ENCODE results near the gene COPA.
A peak's percentile ranks its signal among the peaks of the same experiment; 100 is the strongest.

Gene COPA

DNA sequence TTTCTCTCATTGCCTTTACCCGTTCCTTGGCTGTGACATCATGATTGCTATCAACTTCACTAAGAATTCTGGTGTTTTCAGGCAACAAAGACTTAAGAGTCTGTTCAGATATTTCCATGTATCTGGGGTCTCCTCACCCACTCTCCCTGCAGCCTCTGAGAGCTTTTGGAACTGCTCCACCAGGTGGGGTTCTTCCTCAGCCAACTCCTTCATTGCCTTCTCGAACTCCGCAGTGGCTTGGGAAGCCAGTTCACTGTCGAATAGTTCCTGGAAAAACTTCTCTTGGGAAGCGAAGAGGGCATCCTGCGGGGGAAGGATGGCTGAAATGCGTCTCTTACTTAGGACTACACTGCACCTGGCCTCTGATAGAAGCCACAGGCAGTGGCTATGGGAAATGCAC is 60.2 kb downstream of the COPA start:
- TF ChIP-seq ZFX (IDR thresholded peaks at IDR 0.05; ENCODE audit: borderline replicate concordance), result no peak
- no peak overlapping the region for H3K27ac ChIP-seq

DNA sequence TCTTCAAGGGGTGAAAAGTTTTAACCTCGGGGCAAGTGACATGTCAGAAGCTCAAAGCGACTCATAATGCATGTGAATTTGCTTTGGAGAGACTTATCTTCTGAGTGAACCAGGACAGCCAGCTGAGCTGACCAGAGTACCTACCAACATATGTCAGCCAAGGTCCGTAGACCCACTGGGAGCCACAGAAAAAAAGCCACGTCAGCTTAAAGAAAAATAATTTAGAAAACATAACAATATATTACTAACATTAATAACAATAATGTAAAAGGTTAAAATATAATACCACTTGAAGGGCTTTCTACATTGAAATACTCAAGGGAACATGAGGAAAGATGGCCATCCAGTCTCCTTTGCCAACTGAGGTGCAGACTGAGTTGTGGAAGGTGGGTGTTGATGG is 65.1 kb downstream of the COPA start:
- no peak overlapping the region for H3K27ac ChIP-seq
- TF ChIP-seq CTCF (IDR thresholded peaks at IDR 0.05) (no peak), ZFX (IDR thresholded peaks at IDR 0.05; ENCODE audit: borderline replicate concordance) (no peak)

- H3K27ac ChIP-seq, result no peak overlapping the region
- TF ChIP-seq CTCF (IDR thresholded peaks at IDR 0.05), result no peak
- TF ChIP-seq ZFX (IDR thresholded peaks at IDR 0.05; ENCODE audit: borderline replicate concordance), result no peak
These were observed 65.7 kb downstream of the COPA start for GRCh38 chr1:160277330-160277729.

DNA sequence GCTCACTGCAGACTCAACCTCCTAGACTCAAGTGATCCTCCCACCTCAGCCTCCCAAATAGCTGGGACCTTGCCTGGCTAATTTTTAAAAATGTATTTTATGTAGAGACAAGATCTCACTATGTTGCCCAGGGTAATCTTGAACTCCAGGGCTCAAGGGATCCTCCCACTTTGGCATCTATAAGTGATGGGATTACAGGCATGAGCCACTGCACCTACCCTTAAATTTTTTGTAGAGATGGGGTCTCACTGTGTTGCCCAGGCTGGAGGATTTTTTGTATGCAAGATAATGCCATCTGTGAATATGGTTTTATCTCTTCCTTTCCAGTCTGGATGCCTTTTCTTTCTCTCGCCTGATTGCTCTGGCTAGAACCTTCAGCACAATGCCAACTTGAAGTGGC is 72.0 kb downstream of the COPA start:
- no peak overlapping the region for H3K27ac ChIP-seq
- no peak for TF ChIP-seq CTCF (IDR thresholded peaks at IDR 0.05)
- TF ChIP-seq ZFX (IDR thresholded peaks at IDR 0.05; ENCODE audit: borderline replicate concordance), result no peak

DNA sequence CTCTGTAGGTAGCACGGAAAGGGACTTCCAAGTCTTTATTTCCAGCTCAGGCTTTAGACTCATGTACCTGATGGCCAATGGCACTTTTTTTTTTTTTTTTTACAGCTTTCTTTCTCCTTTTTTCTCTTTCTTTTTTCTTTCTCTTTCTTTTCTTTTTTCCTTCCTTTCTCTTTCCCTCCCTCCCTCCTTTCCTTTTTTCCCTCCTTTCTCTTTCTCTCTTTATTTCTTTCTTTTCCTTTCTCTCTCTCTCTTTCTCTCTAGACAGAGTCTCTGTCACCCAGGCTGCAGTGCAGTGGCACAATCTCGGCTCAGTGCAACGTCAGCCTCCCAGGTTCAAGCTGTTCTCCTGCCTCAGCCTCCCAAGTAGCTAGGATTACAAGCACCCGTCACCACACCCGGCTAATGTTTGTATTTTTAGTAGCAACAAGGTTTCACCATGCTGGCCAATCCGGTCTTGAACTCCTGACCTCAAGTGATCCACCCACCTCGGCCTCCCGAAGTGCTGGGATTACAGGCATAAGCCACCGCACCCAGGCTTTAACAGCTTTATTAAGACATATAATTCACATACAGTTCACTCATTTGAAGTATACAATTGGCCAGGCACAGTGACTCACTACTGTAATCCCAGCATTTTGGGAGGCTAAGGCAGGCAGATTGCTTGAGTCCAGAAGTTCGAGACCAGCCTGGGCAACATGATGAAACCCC is 75.6 kb downstream of the COPA start:
- no peak overlapping the region for H3K27ac ChIP-seq
- no peak for TF ChIP-seq CTCF (IDR thresholded peaks at IDR 0.05)
- no peak for TF ChIP-seq ZFX (IDR thresholded peaks at IDR 0.05; ENCODE audit: borderline replicate concordance)

DNA sequence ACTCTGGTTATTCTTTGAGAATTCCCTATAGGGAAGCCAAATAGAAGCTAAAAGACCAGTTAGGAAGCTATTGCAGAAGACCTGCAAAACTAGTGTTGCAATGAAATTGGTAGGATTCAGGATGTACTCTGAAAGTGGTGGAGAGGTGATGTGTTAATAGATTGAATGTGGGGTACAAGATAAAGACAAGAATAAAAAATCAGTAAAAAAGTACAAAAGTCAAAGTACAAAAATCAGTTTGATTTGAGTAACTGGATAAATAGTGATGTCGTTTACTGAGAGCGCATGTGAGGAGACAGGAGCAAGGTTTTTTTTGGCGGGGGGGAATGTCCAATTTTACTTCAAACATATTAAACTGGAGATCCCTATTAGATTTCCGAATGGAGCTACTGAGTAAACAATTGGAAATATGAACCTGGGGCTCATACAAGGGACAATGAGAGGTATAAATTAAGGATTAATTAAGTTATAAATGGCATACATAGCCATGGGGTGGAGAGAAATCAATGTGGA is 78.2 kb downstream of the COPA start:
- TF ChIP-seq CTCF (IDR thresholded peaks at IDR 0.05) (no peak), ZFX (IDR thresholded peaks at IDR 0.05; ENCODE audit: borderline replicate concordance) (no peak)
- H3K27ac ChIP-seq, result no peak overlapping the region

DNA sequence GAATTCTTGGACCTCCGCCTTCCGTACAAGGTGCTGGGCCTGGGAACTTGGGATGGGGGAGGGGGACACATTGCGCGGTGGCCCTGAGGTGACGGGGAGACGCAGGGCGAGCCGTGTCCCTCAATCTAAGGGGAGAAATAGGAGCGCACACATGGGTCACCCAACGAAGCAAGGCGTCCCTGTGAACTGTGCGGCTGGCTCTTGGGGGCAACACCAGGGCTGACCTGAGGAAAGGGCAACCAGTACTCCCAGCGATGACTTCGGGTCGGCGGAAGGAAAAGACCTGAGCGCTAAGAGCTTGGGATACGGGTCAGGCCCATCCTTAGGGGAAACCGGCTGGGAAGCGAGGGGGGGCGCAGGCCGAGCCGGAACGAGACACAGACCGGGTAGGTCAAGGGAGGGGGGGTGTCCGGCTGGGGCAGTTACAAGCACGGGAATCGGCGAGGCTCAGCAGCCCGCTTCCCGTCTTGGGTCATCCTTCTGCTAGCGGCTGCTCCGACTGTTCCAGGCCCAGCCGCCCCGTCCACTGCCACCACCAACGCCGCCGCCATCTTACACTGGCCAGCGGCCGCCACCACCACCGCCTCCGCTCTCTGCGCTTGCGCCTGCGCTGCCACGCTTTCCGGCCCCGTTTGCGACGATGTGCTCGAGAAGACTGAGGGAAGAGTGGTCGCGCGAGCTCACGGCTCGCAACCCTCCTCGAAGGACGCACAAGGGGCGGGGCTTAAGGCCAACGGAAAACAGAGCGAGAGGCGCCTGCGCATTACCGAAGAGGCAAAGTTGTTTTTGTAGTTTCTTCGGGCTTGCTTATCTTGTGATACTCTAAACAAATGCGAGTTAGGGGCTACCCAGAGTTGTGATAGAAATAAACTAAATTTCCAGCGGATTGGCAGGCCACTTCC is 80.9 kb downstream of the COPA start, which contains the start of gene DCAF8:
Gene DCAF8 (minus strand): TSS at position 657 of the 902 bp plus-strand sequence. CDS start 18,541 bp downstream, outside the sequence.
- TF ChIP-seq CTCF (IDR thresholded peaks at IDR 0.05) (no peak), ZFX (IDR thresholded peaks at IDR 0.05; ENCODE audit: borderline replicate concordance) (no peak)
- H3K27ac ChIP-seq, result peak within 1 kb of the TSS; percentile 87

Measured in 22Rv1 (cell line).